HEK293 (cell line): ENCODE results near the gene SMCO4.

ENCODE experiments used
- CTCF ChIA-PET: fragments of 350-600 bp; formaldehyde crosslinking; extraction: SDS; loops from one replicate; lab custom pipeline; 2021; ENCODE audit warnings: antibody characterized with exemption; lab: Yijun Ruan, JAX
- POLR2A ChIA-PET: fragments of 300-600 bp; formaldehyde crosslinking; extraction: SDS; loops from one replicate; lab custom pipeline; 2020; ENCODE audit warnings: antibody characterized with exemption, inconsistent platforms; lab: Yijun Ruan, JAX
- H3K27ac ChIP-seq: fragments of 200-500 bp; sonication (Bioruptor generic); 2 replicates; pipeline ENCODE4 v1.5.1; 2014; ENCODE audit warnings: low read depth, low read length, control low read depth, inconsistent platforms; ENCODE audit errors: extremely low read depth
- H3K36me3 ChIP-seq, 2 experiments: fragments of 200-500 bp in 1 of 2; sonication (Bioruptor generic) in 1 of 2; 1 replicate in 1 of 2; 2 replicates in 1 of 2; pipeline ENCODE4 v1.5.1; 2014 to 2017; ENCODE audit warnings: inconsistent platforms in 2 of 2, low read length in 2 of 2; ENCODE audit not compliant: control insufficient read depth in 2 of 2, insufficient read depth in 1 of 2
- H3K4me1 ChIP-seq: fragments of 200-500 bp; sonication (Bioruptor generic); 2 replicates; pipeline ENCODE4 v1.5.1; 2014; ENCODE audit warnings: mild to moderate bottlenecking, low read length, inconsistent platforms; ENCODE audit not compliant: control insufficient read depth, insufficient read depth
- H3K4me3 ChIP-seq: 2 replicates; pipeline ENCODE4 v1.5.1; 2011; ENCODE audit warnings: low read depth, mild to moderate bottlenecking, control low read depth, low read length, moderate library complexity
- H3K9me3 ChIP-seq: fragments of 200-500 bp; sonication (Bioruptor generic); 2 replicates; pipeline ENCODE4 v1.5.1; 2014; ENCODE audit warnings: low read depth, low read length, inconsistent platforms; ENCODE audit not compliant: control insufficient read depth, insufficient read depth
- ATF2 ChIP-seq: fragments of 450-650 bp; formaldehyde crosslinking; IDR thresholded peaks from 2 replicates; pipeline ENCODE4 v1.5.1; 2016; ENCODE audit warnings: missing biosample characterization, missing genetic modification characterization, low read depth
- GLI4 ChIP-seq: fragments of 450-650 bp; formaldehyde crosslinking; IDR thresholded peaks from 2 replicates; pipeline ENCODE4 v1.5.1; 2016; ENCODE audit warnings: missing biosample characterization, missing genetic modification characterization
- KLF16 ChIP-seq: fragments of 450-650 bp; formaldehyde crosslinking; IDR thresholded peaks from 2 replicates; pipeline ENCODE4 v1.5.1; 2017; ENCODE audit warnings: missing biosample characterization, missing genetic modification characterization
- KLF9 ChIP-seq: fragments of 450-650 bp; formaldehyde crosslinking; IDR thresholded peaks from 2 replicates; pipeline ENCODE4 v1.5.1; 2016; ENCODE audit warnings: missing biosample characterization, missing genetic modification characterization, low read depth
- PRDM6 ChIP-seq: fragments of 450-650 bp; formaldehyde crosslinking; IDR thresholded peaks from 2 replicates; pipeline ENCODE4 v1.5.1; 2017; ENCODE audit warnings: missing biosample characterization, missing genetic modification characterization
- SCRT1 ChIP-seq: fragments of 450-650 bp; formaldehyde crosslinking; IDR thresholded peaks from 2 replicates; pipeline ENCODE4 v1.5.1; 2016; ENCODE audit warnings: missing biosample characterization, missing genetic modification characterization, borderline replicate concordance
- SETDB1 ChIP-seq: IDR thresholded peaks from one replicate; pipeline ENCODE4 v1.6.1; 2017; ENCODE audit warnings: mild to moderate bottlenecking, low read length, moderate library complexity, mixed read lengths; ENCODE audit not compliant: insufficient read length
- ZBTB11 ChIP-seq: fragments of 450-650 bp; formaldehyde crosslinking; conservative IDR thresholded peaks from 2 replicates; pipeline ENCODE4 v1.5.1; 2016; ENCODE audit warnings: low read depth, missing biosample characterization, missing genetic modification characterization
- ZBTB21 ChIP-seq: fragments of 450-650 bp; formaldehyde crosslinking; IDR thresholded peaks from 2 replicates; pipeline ENCODE4 v1.5.1; 2017; ENCODE audit warnings: missing biosample characterization, missing genetic modification characterization
- ZBTB49 ChIP-seq: fragments of 450-650 bp; formaldehyde crosslinking; IDR thresholded peaks from 2 replicates; pipeline ENCODE4 v1.5.1; 2016; ENCODE audit warnings: missing biosample characterization, missing genetic modification characterization, low read depth
- ZFP41 ChIP-seq: fragments of 450-650 bp; formaldehyde crosslinking; IDR thresholded peaks from 2 replicates; pipeline ENCODE4 v1.5.1; 2016; ENCODE audit warnings: missing biosample characterization, missing genetic modification characterization, borderline replicate concordance
- ZNF121 ChIP-seq: fragments of 450-650 bp; formaldehyde crosslinking; IDR thresholded peaks from 2 replicates; pipeline ENCODE4 v1.5.1; 2016; ENCODE audit warnings: missing biosample characterization, missing genetic modification characterization
- ZNF132 ChIP-seq: fragments of 450-650 bp; formaldehyde crosslinking; IDR thresholded peaks from 2 replicates; pipeline ENCODE4 v1.5.1; 2017; ENCODE audit warnings: missing biosample characterization, missing genetic modification characterization, borderline replicate concordance
- ZNF398 ChIP-seq: fragments of 450-650 bp; formaldehyde crosslinking; IDR thresholded peaks from 2 replicates; pipeline ENCODE4 v1.5.1; 2017; ENCODE audit warnings: missing biosample characterization, missing genetic modification characterization
- ZNF571 ChIP-seq: fragments of 450-650 bp; formaldehyde crosslinking; IDR thresholded peaks from 2 replicates; pipeline ENCODE4 v1.5.0; 2017; ENCODE audit warnings: missing biosample characterization, missing genetic modification characterization
- ZNF580 ChIP-seq: fragments of 450-650 bp; formaldehyde crosslinking; IDR thresholded peaks from 2 replicates; pipeline ENCODE4 v1.5.1; 2016; ENCODE audit warnings: missing biosample characterization, missing genetic modification characterization
- ZNF585B ChIP-seq: fragments of 450-650 bp; formaldehyde crosslinking; IDR thresholded peaks from 2 replicates; pipeline ENCODE4 v1.5.1; 2016; ENCODE audit warnings: missing biosample characterization, missing genetic modification characterization
- ZNF654 ChIP-seq: fragments of 450-650 bp; formaldehyde crosslinking; IDR thresholded peaks from 2 replicates; pipeline ENCODE4 v1.5.1; 2016; ENCODE audit warnings: low read depth, missing biosample characterization, missing genetic modification characterization
- ZNF670 ChIP-seq: fragments of 450-650 bp; formaldehyde crosslinking; IDR thresholded peaks from 2 replicates; pipeline ENCODE4 v1.5.1; 2016; ENCODE audit warnings: missing biosample characterization, missing genetic modification characterization, low read depth
- ZNF747 ChIP-seq: fragments of 450-650 bp; formaldehyde crosslinking; IDR thresholded peaks from 2 replicates; pipeline ENCODE4 v1.5.1; 2016; ENCODE audit warnings: missing biosample characterization, missing genetic modification characterization
- ZNF785 ChIP-seq: fragments of 450-650 bp; formaldehyde crosslinking; IDR thresholded peaks from 2 replicates; pipeline ENCODE4 v1.5.1; 2016; ENCODE audit warnings: missing biosample characterization, missing genetic modification characterization
- ZNF792 ChIP-seq: fragments of 450-650 bp; formaldehyde crosslinking; IDR thresholded peaks from 2 replicates; pipeline ENCODE4 v1.5.1; 2016; ENCODE audit warnings: missing biosample characterization, missing genetic modification characterization
- ZXDB ChIP-seq: fragments of 450-650 bp; formaldehyde crosslinking; IDR thresholded peaks from 2 replicates; pipeline ENCODE4 v1.5.1; 2016; ENCODE audit warnings: missing biosample characterization, missing genetic modification characterization

The SMCO4 gene

GRCh38 chr11:93532281-93532789, 10.9 kb downstream of the SMCO4 start (continued):
- no peak for TF ChIP-seq ATF2 (tag by site-specific recombination)
- no peak for TF ChIP-seq ZNF571
- TF ChIP-seq ZNF747 (tag by site-specific recombination): no peak
- TF ChIP-seq KLF9 (tag by site-specific recombination): no peak
- no peak for TF ChIP-seq ZNF132
- no peak for TF ChIP-seq ZNF398
- no peak for TF ChIP-seq KLF16
- TF ChIP-seq ZBTB49: no peak

GRCh38 chr11:93530468-93530826, 12.7 kb downstream of the SMCO4 start:
- CTCF ChIA-PET: interaction anchor here (0.7 kb wide), 1 partner anchor 274 kb away, joined by 3 read pairs; no protein-coding TSS in a partner anchor
- Histone ChIP-seq H3K36me3 (peaks cover 0 to 6% of the 10 kb centered on the region in 2 experiments; a peak in 1 of 3 replicates), H3K27ac (no peak overlapping the region), H3K4me1 (no peaks in the 10 kb centered on the region), H3K9me3 (no peaks in the 10 kb centered on the region), H3K4me3 (no peak overlapping the region)
- POLR2A ChIA-PET: interaction anchor here (1.5 kb wide), 1 partner anchor 11 kb away, joined by 3 read pairs; no protein-coding TSS in a partner anchor
- no peak for TF ChIP-seq ZNF792 (tag by site-specific recombination)
- no peak for TF ChIP-seq ZFP41 (tag by site-specific recombination)
- no peak for TF ChIP-seq GLI4
- no peak for TF ChIP-seq ZNF670 (tag by site-specific recombination)
- no peak for TF ChIP-seq ZBTB11 (tag by site-specific recombination)
- no peak for TF ChIP-seq ZNF121 (tag by site-specific recombination)
- TF ChIP-seq SETDB1: no peak
- TF ChIP-seq ZNF585B (tag by site-specific recombination): no peak
- no peak for TF ChIP-seq ZNF654 (tag by site-specific recombination)
- no peak for TF ChIP-seq ZNF785
- TF ChIP-seq ZXDB (tag by site-specific recombination): no peak
- no peak for TF ChIP-seq ZBTB21 (tag by site-specific recombination)
- no peak for TF ChIP-seq ZNF580 (tag by site-specific recombination)
- no peak for TF ChIP-seq ATF2 (tag by site-specific recombination)
- no peak for TF ChIP-seq SCRT1 (tag by site-specific recombination)
- no peak for TF ChIP-seq PRDM6 (tag by site-specific recombination)
